Activated CD8-positive, alpha-beta memory T cell treated with anti-CD3 and anti-CD28 coated beads for 48 hours (primary cell): ENCODE measurements around the gene PLXNB3.
"Not testable (repeated sequence)": the region's sequence is repeated elsewhere in the genome, so short reads cannot be mapped to it uniquely, and the experiment has no call there.

ENCODE experiments used
- DNase-seq, 3 experiments: peaks; one replicate each; pipeline ENCODE4 v3.0.0-alpha.2; 2020; ENCODE audit warnings: low read depth in 2 of 3, low spot score in 2 of 3

PLXNB3 gene

DNA sequence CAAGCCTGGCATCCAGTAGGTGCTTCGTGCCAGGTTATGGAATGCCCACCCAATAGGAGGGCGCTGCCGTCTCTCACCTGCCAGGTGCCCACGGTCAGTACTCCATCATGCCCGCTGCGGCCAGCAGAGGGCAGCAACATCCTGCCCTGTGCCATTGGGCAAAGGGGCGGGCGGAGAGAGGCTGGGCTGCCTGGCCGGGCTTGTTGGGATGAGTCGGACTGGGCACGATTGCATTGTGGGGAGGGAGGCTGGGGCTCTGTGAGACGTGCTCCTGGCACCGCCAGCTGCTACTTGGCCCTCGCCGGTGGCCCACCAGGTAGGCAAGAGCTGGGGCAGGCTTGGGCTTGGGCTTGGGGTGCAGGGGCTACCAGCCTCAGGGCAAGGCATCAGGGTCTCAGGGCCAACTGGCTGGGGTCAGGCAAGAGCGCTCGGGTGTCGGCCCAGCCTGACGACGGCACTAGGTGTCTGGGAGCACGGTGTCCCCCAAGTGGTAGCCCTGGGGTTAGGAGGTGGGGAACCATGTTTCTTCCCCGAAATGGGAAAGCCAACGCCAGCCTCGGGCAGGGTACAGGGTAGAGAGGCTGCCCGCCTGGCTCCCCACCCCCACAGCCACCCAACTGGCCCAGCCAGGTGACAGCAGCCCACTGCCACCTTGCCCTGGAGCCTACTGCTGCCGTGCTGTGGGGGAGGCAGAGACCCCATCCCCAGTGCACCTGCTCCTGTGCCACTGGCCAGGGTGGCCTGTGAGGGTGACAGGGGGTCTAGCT is at the start of gene PLXNB3:
Gene PLXNB3 (plus strand): TSS at position 261 of the 767 bp plus-strand sequence. CDS start 1,287 bp downstream, outside the sequence.
- DNase-seq, result peak; percentile 28 to 74 (median 42)

DNA sequence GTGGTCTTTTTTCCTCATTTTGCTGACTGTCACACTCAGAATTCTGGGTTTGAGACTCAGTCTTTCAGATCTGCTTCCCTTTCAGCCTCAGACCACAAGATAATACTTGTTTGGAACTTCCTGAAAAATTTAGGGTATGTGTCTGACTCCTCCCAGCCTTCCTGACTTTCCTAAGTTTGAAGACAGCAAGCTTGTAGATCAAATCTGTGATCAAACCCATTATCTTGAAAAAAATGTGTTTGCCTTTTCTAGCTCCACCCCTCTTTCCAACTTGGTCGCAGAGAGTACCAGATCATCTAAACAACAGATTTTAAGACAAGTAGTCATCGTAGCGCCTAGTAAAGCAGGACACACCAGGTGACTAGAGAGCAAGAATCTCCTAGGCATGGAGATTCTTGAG is 49.8 kb upstream of the PLXNB3 start:
- DNase-seq, result no peak

- DNase-seq, result no peak
These were observed 46.6 kb upstream of the PLXNB3 start for GRCh38 chrX:153717445-153717844.

DNA sequence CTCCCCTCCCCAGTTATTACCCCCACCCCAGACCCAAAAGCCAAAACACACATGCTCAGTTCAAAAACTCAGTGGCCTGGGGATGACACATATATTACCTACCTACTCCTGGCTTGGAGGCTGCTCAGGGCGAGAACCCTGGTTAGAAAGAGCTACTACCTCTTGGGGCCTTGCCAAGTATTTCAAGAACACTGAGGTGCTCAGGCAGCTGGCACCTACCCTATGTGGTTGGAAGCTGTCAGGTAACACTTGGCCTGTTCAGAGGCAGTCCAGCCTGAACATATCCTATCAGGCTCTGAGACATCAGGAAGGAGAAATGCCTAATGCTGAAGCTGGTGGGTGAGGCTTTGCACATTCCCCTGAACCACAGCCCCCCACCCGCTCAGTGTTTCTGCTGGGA is 44.8 kb upstream of the PLXNB3 start:
- DNase-seq, result no peak

- no peak for DNase-seq
These were observed 44.3 kb upstream of the PLXNB3 start for GRCh38 chrX:153719701-153720100.

DNA sequence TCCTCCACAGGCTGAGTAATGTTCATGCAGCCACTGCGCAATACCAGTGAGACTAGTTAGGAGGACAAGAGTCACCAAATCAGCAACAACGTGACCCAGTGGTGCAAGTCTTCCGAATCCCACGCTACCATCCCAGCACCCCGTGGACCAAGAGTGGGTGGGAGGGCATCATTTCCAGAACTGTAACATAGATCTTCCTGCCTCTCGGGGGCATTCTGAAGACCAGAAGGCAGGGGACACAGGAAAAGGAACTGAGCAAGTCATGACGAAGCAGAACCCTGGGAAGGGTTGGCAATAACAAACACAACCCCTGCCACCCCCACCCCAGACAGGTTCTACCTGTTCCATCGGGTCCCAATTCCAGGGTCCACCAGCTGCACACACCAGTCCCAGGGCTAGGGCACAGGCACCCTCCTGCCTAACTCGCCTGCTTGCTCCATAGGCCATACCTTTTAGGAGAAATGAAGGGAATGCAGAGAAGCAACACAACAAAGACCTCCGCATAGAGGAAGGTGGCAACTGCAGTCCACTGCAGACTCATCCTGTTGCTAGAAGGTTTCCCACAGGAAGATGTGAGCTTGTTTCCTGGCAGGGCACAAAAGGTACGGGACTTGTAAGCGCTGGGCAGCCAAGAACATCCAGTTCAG is 41.2 kb upstream of the PLXNB3 start:
- DNase-seq, result no peak

DNA sequence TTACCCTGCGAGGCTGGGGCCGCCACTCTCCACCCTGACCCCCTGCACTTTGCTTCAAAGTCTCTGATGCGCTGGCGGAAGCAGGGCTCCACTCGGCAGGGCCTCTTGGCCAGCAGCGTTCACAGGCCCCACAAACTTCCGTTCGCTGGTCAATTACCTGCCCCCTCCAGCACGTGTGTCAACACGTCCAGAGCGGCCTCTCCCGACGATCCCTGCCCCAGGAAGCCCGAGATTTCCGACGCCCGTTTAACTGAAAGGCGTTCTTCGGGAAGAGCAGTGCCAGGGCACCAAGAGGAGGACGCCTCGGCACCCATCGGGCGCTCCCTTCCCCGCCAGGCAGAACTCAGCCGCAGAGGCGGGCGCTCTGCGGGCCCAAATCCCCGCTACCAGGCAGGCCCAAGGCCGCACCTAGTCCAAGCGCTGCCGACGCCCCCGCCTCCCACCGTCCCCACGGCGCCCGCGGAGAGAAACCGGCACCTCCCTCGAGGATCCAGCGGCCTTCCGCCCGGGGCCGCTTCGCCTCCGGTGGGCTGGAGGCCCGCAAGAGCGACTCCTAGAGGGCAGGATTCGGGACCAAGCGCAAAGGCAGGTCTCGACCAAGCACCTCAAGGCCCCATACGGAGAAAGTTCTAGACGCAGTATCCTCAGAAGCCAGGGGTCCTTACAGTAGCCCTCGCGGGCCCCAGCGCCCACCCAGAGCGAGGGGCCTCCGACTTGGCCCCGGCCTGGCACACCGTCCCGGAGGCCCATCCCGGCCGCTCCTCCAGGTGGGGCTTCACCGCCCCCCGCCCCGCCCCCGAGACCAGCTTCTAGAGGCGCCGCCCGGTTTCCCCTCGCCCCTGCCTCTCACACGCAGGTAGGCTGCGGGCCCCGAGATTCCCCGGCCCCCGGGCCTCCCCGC is 40.4 kb upstream of the PLXNB3 start:
- peak in 1 of 3 experiments; percentile 25 for DNase-seq

- DNase-seq, result peak; percentile 56 to 79 (median 61)
These were observed 39.6 kb upstream of the PLXNB3 start, which contains the start of the genes ABCD1 and BCAP31 for GRCh38 chrX:153724252-153725038. Gene ABCD1, plus strand, starts transcription at chrX:153724856. Its CDS starts 411 bp downstream, at chrX:153725267. Gene BCAP31, minus strand, starts transcription at chrX:153724387. Its CDS starts 1,143 bp downstream, at chrX:153723244.

GRCh38 chrX:153725039-153725831 is 38.8 kb upstream of the PLXNB3 start:
- no peak for DNase-seq

- DNase-seq, result no peak
These were observed 38.2 kb upstream of the PLXNB3 start for GRCh38 chrX:153725832-153726285.

GRCh38 chrX:153726286-153727122 is 37.5 kb upstream of the PLXNB3 start:
- DNase-seq, result no peak

GRCh38 chrX:153727123-153727931 is 36.7 kb upstream of the PLXNB3 start:
- DNase-seq, result no peak

- DNase-seq, result no peak
These were observed 36.0 kb upstream of the PLXNB3 start for GRCh38 chrX:153728095-153728494.

DNA sequence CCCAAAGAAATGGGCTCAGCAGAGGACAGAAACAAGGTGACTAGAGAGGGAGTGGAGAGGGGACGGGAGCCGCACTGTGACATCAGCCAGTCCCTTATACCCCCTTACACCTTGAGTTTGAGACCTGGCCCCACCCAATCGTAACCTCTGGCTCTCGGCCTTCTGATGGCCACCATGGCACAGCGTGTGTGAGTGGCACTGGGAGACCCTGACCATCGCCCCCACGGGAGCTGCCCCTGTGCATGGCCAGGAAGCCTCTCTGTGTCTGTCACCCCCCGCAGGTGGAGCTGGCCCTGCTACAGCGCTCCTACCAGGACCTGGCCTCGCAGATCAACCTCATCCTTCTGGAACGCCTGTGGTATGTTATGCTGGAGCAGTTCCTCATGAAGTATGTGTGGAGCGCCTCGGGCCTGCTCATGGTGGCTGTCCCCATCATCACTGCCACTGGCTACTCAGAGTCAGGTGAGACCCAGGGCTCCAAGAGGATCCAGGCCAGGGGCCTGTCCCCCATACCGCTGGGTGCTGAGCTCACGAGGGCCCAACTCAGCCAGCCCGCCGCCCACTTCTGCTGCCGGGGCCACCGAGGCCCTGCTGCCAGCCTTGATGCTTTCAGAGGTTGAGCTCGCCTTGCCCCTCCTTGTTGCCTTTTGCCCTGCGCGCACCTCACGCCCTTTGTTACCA is 35.0 kb upstream of the PLXNB3 start:
- DNase-seq, result no peak

- not testable (repeated sequence) for DNase-seq
These were observed 33.9 kb upstream of the PLXNB3 start for GRCh38 chrX:153730115-153730514.

GRCh38 chrX:153731117-153731844 is 32.8 kb upstream of the PLXNB3 start:
- no peak for DNase-seq

DNA sequence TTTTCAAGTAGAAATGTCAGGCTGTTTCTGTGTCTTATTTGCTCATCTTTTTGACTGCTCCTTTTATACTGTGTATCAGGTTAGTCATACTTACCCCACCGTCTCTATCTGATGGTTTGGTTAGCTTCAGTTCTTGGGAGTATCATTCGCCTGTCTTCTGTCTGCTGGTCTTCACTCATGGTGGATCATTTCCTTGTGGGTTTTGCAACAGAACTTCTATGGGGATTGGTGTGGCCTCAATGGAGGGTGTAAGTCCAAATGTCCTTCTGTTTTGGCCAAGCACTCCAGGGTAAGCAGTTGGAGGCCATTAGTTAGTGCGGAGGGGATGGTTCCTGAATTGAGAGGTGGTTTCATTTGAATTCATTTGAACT is 32.2 kb upstream of the PLXNB3 start:
- no peak for DNase-seq
